Activated T-cell treated with anti-CD3 and anti-CD28 coated beads, Interleukin-2, amount 50 U/mL, for 4 hours (primary cell): ENCODE data around the gene LRIT1. TPM values are rescaled to one million over a fixed set of nuclear protein-coding genes. Genes with fewer than 3 reads are reported as not detected.

Experiments
- ATAC-seq, 2 donors: fragments of 200-7000 bp; cut with Tn5 transposase; one replicate each; pipeline ENCODE4 v1.10.0; 2021
- DNase-seq: peaks from one replicate; pipeline ENCODE4 v3.0.0-alpha.2; 2020
- H3K27me3 Mint-ChIP-seq: one replicate; pipeline ENCODE4 v1.8.0; 2021; ENCODE audit warnings: low read depth, mixed read lengths
- H3K36me3 Mint-ChIP-seq: one replicate; pipeline ENCODE4 v1.8.0; 2022; ENCODE audit warnings: mixed read lengths; ENCODE audit not compliant: insufficient read depth
- H3K4me1 Mint-ChIP-seq: one replicate; pipeline ENCODE4 v1.8.0; 2021; ENCODE audit warnings: low read depth, mixed read lengths
- H3K4me3 Mint-ChIP-seq: one replicate; pipeline ENCODE4 v1.8.0; 2021; ENCODE audit warnings: mild to moderate bottlenecking, moderate library complexity, mixed read lengths
- H3K9me3 Mint-ChIP-seq: one replicate; pipeline ENCODE4 v1.8.0; 2021; ENCODE audit warnings: mixed read lengths
- total RNA-seq, 3 donors: library from RNA; stranded (reverse); gene quantifications; one replicate each; pipeline ENCODE4 v1.2.1, GENCODE V29; 2021

LRIT1 gene
- total RNA-seq, 3 donors from 2014 or later: not detected

GRCh38 chr10:84236807-84237198, 4.5 kb downstream of the LRIT1 start:
- Mint-ChIP-seq H3K4me1 (no peaks in the 10 kb centered on the region), H3K4me3 (no peak overlapping the region), H3K36me3 (no peaks in the 10 kb centered on the region), H3K9me3 (no peaks in the 10 kb centered on the region), H3K27me3 (peaks cover 5% of the 10 kb centered on the region)
- no peak for DNase-seq
- ATAC-seq: no peak

- Mint-ChIP-seq H3K9me3 (no peaks in the 10 kb centered on the region), H3K36me3 (no peaks in the 10 kb centered on the region), H3K4me3 (no peak overlapping the region), H3K4me1 (no peaks in the 10 kb centered on the region), H3K27me3 (peaks cover 5% of the 10 kb centered on the region)
- ATAC-seq: no peak
- no peak for DNase-seq
These were observed 6.2 kb downstream of the LRIT1 start for GRCh38 chr10:84235096-84235495.

- Mint-ChIP-seq H3K4me3 (no peak overlapping the region), H3K36me3 (no peaks in the 10 kb centered on the region), H3K4me1 (no peaks in the 10 kb centered on the region), H3K27me3 (peaks cover 8% of the 10 kb centered on the region), H3K9me3 (no peaks in the 10 kb centered on the region)
- DNase-seq (no peak), ATAC-seq (no peak)
These were observed 6.9 kb downstream of the LRIT1 start for GRCh38 chr10:84234479-84234878.

- no peaks in the 10 kb centered on the region for H3K9me3 Mint-ChIP-seq
- H3K4me3 Mint-ChIP-seq: no peak overlapping the region
- ATAC-seq (no peak), DNase-seq (no peak)
- H3K27me3 Mint-ChIP-seq: peaks cover 8% of the 10 kb centered on the region
- no peaks in the 10 kb centered on the region for H3K4me1 Mint-ChIP-seq
- H3K36me3 Mint-ChIP-seq: no peaks in the 10 kb centered on the region
These were observed 7.4 kb downstream of the LRIT1 start for GRCh38 chr10:84233940-84234339.

GRCh38 chr10:84232376-84232775, 9.0 kb downstream of the LRIT1 start:
- DNase-seq: no peak
- Mint-ChIP-seq H3K9me3 (no peaks in the 10 kb centered on the region), H3K36me3 (no peaks in the 10 kb centered on the region), H3K27me3 (peaks cover 6% of the 10 kb centered on the region), H3K4me1 (no peaks in the 10 kb centered on the region), H3K4me3 (no peak overlapping the region)
- no peak for ATAC-seq

GRCh38 chr10:84230359-84230758, 11.0 kb downstream of the LRIT1 start:
- ATAC-seq: no peak
- H3K4me3 Mint-ChIP-seq: no peak overlapping the region
- no peaks in the 10 kb centered on the region for H3K4me1 Mint-ChIP-seq
- no peaks in the 10 kb centered on the region for H3K36me3 Mint-ChIP-seq
- H3K27me3 Mint-ChIP-seq: peaks cover 13% of the 10 kb centered on the region
- no peaks in the 10 kb centered on the region for H3K9me3 Mint-ChIP-seq
- DNase-seq: no peak

GRCh38 chr10:84227810-84228209, 13.5 kb downstream of the LRIT1 start:
- no peak overlapping the region for H3K4me3 Mint-ChIP-seq
- no peaks in the 10 kb centered on the region for H3K4me1 Mint-ChIP-seq
- no peak for DNase-seq
- ATAC-seq: no peak
- no peaks in the 10 kb centered on the region for H3K36me3 Mint-ChIP-seq
- H3K9me3 Mint-ChIP-seq: no peaks in the 10 kb centered on the region
- peaks cover 23% of the 10 kb centered on the region for H3K27me3 Mint-ChIP-seq

GRCh38 chr10:84226616-84227015, 14.7 kb downstream of the LRIT1 start:
- Mint-ChIP-seq H3K9me3 (no peaks in the 10 kb centered on the region), H3K36me3 (no peaks in the 10 kb centered on the region), H3K4me1 (no peaks in the 10 kb centered on the region), H3K4me3 (no peak overlapping the region), H3K27me3 (peaks cover 30% of the 10 kb centered on the region)
- no peak for DNase-seq
- no peak for ATAC-seq

GRCh38 chr10:84225427-84226173, 15.7 kb downstream of the LRIT1 start, which contains the start of gene LRIT2:
Gene LRIT2, minus strand, starts transcription at chr10:84225544. Its CDS starts 24 bp downstream, at chr10:84225520.
- Mint-ChIP-seq H3K4me1 (no peaks in the 10 kb centered on the region), H3K36me3 (no peaks in the 10 kb centered on the region), H3K27me3 (peaks cover 31% of the 10 kb centered on the region), H3K9me3 (no peaks in the 10 kb centered on the region), H3K4me3 (no peak within 1 kb of the TSS)
- DNase-seq (no peak), ATAC-seq (no peak)

- Mint-ChIP-seq H3K4me3 (no peak overlapping the region), H3K4me1 (no peaks in the 10 kb centered on the region), H3K9me3 (no peaks in the 10 kb centered on the region), H3K27me3 (peaks cover 30% of the 10 kb centered on the region), H3K36me3 (no peaks in the 10 kb centered on the region)
- DNase-seq: no peak
- ATAC-seq: no peak
These were observed 16.8 kb downstream of the LRIT1 start for GRCh38 chr10:84224411-84225028.

- ATAC-seq (no peak), DNase-seq (no peak)
- peaks cover 4% of the 10 kb centered on the region for H3K9me3 Mint-ChIP-seq
- H3K4me3 Mint-ChIP-seq: no peak overlapping the region
- no peaks in the 10 kb centered on the region for H3K36me3 Mint-ChIP-seq
- H3K4me1 Mint-ChIP-seq: no peaks in the 10 kb centered on the region
- peaks cover 26% of the 10 kb centered on the region for H3K27me3 Mint-ChIP-seq
These were observed 19.4 kb downstream of the LRIT1 start for GRCh38 chr10:84221916-84222315.

GRCh38 chr10:84217746-84218145, 23.6 kb downstream of the LRIT1 start:
- no peak for DNase-seq
- H3K4me1 Mint-ChIP-seq: no peaks in the 10 kb centered on the region
- no peak overlapping the region for H3K4me3 Mint-ChIP-seq
- H3K27me3 Mint-ChIP-seq: peaks cover 9% of the 10 kb centered on the region
- no peak for ATAC-seq
- H3K9me3 Mint-ChIP-seq: peaks cover 4% of the 10 kb centered on the region
- no peaks in the 10 kb centered on the region for H3K36me3 Mint-ChIP-seq

GRCh38 chr10:84216834-84217233, 24.5 kb downstream of the LRIT1 start:
- Mint-ChIP-seq H3K9me3 (peaks cover 4% of the 10 kb centered on the region), H3K27me3 (peaks cover 3% of the 10 kb centered on the region), H3K4me1 (no peaks in the 10 kb centered on the region), H3K36me3 (no peaks in the 10 kb centered on the region), H3K4me3 (no peak overlapping the region)
- ATAC-seq (no peak), DNase-seq (no peak)

- no peaks in the 10 kb centered on the region for H3K36me3 Mint-ChIP-seq
- ATAC-seq: peak; percentile 43 to 76
- H3K4me3 Mint-ChIP-seq: no peak overlapping the region
- no peak for DNase-seq
- no peaks in the 10 kb centered on the region for H3K4me1 Mint-ChIP-seq
- no peaks in the 10 kb centered on the region for H3K27me3 Mint-ChIP-seq
- H3K9me3 Mint-ChIP-seq: peaks cover 4% of the 10 kb centered on the region
These were observed 26.6 kb downstream of the LRIT1 start for GRCh38 chr10:84214612-84215235.
